ENCODE data around the gene SELENBP1.
A peak's percentile ranks its signal among the peaks of the same experiment; 100 is the strongest.
"Not testable (repeated sequence)": the region's sequence is repeated elsewhere in the genome, so short reads cannot be mapped to it uniquely, and the experiment has no call there.

SELENBP1 gene

GRCh38 chr1:151372058-151372934 lies at the start of gene SELENBP1:
TSS of gene SELENBP1 (minus strand) at chr1:151372705. CDS start at chr1:151372641, 64 bp downstream.
- DNase-seq, result no peak

- no peak for DNase-seq
Observed at GRCh38 chr1:151419819-151420218, 47.3 kb upstream of the SELENBP1 start.

- no peak for DNase-seq
Observed at GRCh38 chr1:151418081-151418480, 45.6 kb upstream of the SELENBP1 start.

GRCh38 chr1:151416231-151416630 lies 43.7 kb upstream of the SELENBP1 start:
- DNase-seq, result no peak

GRCh38 chr1:151411884-151412283 lies 39.4 kb upstream of the SELENBP1 start:
- no peak for DNase-seq

- no peak for DNase-seq
Observed at GRCh38 chr1:151408891-151409290, 36.4 kb upstream of the SELENBP1 start.

GRCh38 chr1:151407304-151407703 lies 34.8 kb upstream of the SELENBP1 start:
- DNase-seq, result no peak

- DNase-seq, result no peak
Observed at GRCh38 chr1:151406176-151406575, 33.7 kb upstream of the SELENBP1 start.

GRCh38 chr1:151405187-151405951 lies 32.9 kb upstream of the SELENBP1 start:
- no peak for DNase-seq

GRCh38 chr1:151403612-151404011 lies 31.1 kb upstream of the SELENBP1 start:
- no peak for DNase-seq

GRCh38 chr1:151402764-151403163 lies 30.3 kb upstream of the SELENBP1 start:
- no peak for DNase-seq

- no peak for DNase-seq
Observed at GRCh38 chr1:151401860-151402259, 29.4 kb upstream of the SELENBP1 start.

GRCh38 chr1:151401125-151401788 lies 28.8 kb upstream of the SELENBP1 start:
- DNase-seq, result no peak

- DNase-seq, result peak; percentile 90
Observed at GRCh38 chr1:151399324-151400171, 27.0 kb upstream of the SELENBP1 start, which contains the start of gene PSMB4. TSS of gene PSMB4 (plus strand) at chr1:151399573. CDS start at chr1:151399588, 15 bp downstream.

- not testable (repeated sequence) for DNase-seq
Observed at GRCh38 chr1:151396265-151396664, 23.8 kb upstream of the SELENBP1 start.

GRCh38 chr1:151393583-151393982 lies 21.1 kb upstream of the SELENBP1 start:
- no peak for DNase-seq

- no peak for DNase-seq
Observed at GRCh38 chr1:151391079-151391563, 18.6 kb upstream of the SELENBP1 start.

GRCh38 chr1:151390221-151391078 lies 17.9 kb upstream of the SELENBP1 start:
- DNase-seq, result not testable (repeated sequence)

GRCh38 chr1:151386002-151386401 lies 13.5 kb upstream of the SELENBP1 start:
- DNase-seq, result no peak

GRCh38 chr1:151384584-151384983 lies 12.1 kb upstream of the SELENBP1 start:
- no peak for DNase-seq

All from activated CD4-positive, alpha-beta T cell treated with anti-CD3 and anti-CD28 coated beads, Interleukin-10, Interleukin-2, amounts not matched to agents 100 ng/mL and 50 ng/mL, durations not matched to agents 16 hours and 8 hours (primary cell).